Measurements from ENCODE around the gene TMEM80. TPM values are rescaled to one million over a fixed set of nuclear protein-coding genes. Genes with fewer than 3 reads are reported as not detected.

TMEM80 gene
- total and polyA plus RNA-seq, 9 of the 15 experiments (the other 6 are each of a cell fraction or from before 2014, with no cell fraction given): 5.1 to 30.1 (median 12.4) TPM

GRCh38 chr11:656426-656825 is 39.2 kb upstream of the TMEM80 start (continued):
- no peak for TF ChIP-seq ZNF511 (CRISPR knock-in tag; IDR thresholded peaks at IDR 0.05)
- TF ChIP-seq MIER1 (IDR thresholded peaks at IDR 0.05; ENCODE audit: low read depth): no peak

- TF ChIP-seq ZNF561 (CRISPR knock-in tag; conservative IDR thresholded peaks at IDR 0.05) (no peak), POLR2A (conservative IDR thresholded peaks at IDR 0.05) (no peak), HDAC6 (IDR thresholded peaks at IDR 0.05; ENCODE audit: low read depth, low read length) (no peak)
- no peak for ATAC-seq
- 90% methylated on average over 6 of the region's 7 CpGs for WGBS (ENCODE audit: insufficient coverage, low coverage, missing lambda C conversion rate)
- H3K4me1 ChIP-seq (replicated peaks in 1 of 2; ENCODE audit: control insufficient read depth in 2 of 2, insufficient read depth in 2 of 2, low read length in 2 of 2): peaks cover 0 to 22% of the 10 kb centered on the region in 2 experiments; a peak in 1 of 5 replicates
- H3K79me2 ChIP-seq (ENCODE audit: control insufficient read depth, insufficient read depth, low read length): peaks cover 3% of the 10 kb centered on the region; the same call in 1 of the 3 replicates
- H3K27me3 ChIP-seq (ENCODE audit: control insufficient read depth in 2 of 2, insufficient read depth in 2 of 2, low read length in 2 of 2): no peaks in the 10 kb centered on the region
- H3K36me3 ChIP-seq (ENCODE audit: control insufficient read depth, insufficient read depth, low read length): peaks cover 84% of the 10 kb centered on the region; the same call in 2 of the 3 replicates
- H3K9me1 ChIP-seq (ENCODE audit: control insufficient read depth, insufficient read depth, low read length): no peaks in the 10 kb centered on the region
- H3K9ac ChIP-seq (ENCODE audit: insufficient read depth in 1 of 2, low read depth in 2 of 2, low read length in 2 of 2): no peak overlapping the region
- no peak overlapping the region for H3K4me3 ChIP-seq
- CTCF ChIA-PET (ENCODE audit: low intra/inter-chr PET ratio): no interaction called here
- in situ Hi-C loops (cut with MboI): no loop called here
- H2AFZ ChIP-seq (ENCODE audit: low read depth, low read length): no peak overlapping the region
- H3K4me2 ChIP-seq (ENCODE audit: insufficient read depth, low read length): no peak overlapping the region
- no peaks in the 10 kb centered on the region for H4K20me1 ChIP-seq (replicated peaks; ENCODE audit: control insufficient read depth, insufficient read depth, low read length)
- no peak for FAIRE-seq
- no TSS peak for BruUV-seq (replicated peaks)
- H3K27ac ChIP-seq (ENCODE audit: extremely low read depth, low read depth, low read length): no peak overlapping the region
- POLR2A ChIA-PET: interaction anchor here (0.6 to 1.1 kb wide), 4 partner anchors 11 to 105 kb away, joined by 3 read pairs; no protein-coding TSS in a partner anchor
- DNase-seq (ENCODE audit: extremely low read depth in 1 of 4, low spot score in 3 of 4): no peak
- no peaks in the 10 kb centered on the region for H3K9me3 ChIP-seq (replicated peaks; ENCODE audit: control insufficient read depth, insufficient read depth, low read depth, low read length)
- intact Hi-C loops (cut with micrococcal nuclease): no loop called here
These were observed 38.8 kb upstream of the TMEM80 start for GRCh38 chr11:656866-657265.
